HG03575 (cell line): ENCODE results near the gene CDK17.
A peak's percentile ranks its signal among the peaks of the same experiment; 100 is the strongest.
"Not testable (repeated sequence)": the region's sequence is repeated elsewhere in the genome, so short reads cannot be mapped to it uniquely, and the experiment has no call there.

Experiments
- ATAC-seq: cut with Tn5 transposase; IDR thresholded peaks from one replicate; pipeline ENCODE4 v1.9.1; 2021; ENCODE audit not compliant: unreplicated experiment, insufficient number of reproducible peaks, low FRiP score; ENCODE audit errors: extremely low read depth

Gene CDK17

DNA sequence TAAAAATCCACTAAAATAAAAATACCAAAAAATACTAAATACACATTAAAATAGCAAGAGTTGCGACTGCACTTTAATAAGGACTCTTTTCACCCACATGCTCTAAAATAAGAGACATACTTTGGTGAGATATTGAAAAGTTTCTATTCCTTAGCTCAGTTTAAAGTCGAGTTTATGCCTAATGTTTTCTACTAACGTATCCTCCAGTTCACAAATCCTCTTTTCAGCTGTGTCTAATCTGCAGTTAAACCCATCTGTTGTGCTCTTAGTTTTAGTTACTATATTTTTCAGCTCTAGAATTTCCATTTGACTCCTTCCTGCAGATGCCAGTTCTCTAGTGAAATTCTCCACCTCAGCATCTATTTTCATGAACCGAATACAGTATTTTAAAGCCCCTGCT lies 63.8 kb downstream of the CDK17 start:
- no peak for ATAC-seq

DNA sequence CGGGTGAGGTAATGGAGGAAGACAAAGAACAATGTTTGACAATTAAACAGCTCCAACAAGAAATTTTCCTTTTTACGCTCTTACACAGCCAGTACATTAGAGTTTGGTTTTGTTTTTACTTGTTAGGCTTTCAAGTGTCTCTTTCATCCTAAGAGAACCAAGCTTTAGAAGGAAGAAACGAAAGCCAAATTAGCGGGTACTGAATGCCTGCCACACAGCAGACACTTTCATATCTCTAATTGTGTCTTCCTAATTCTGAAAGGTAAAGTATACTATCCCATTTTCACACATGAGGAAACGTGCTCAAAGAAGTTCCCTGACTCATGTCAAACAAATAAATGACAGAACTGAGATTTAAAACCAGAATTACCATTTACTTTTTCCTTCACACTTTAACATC lies 65.0 kb downstream of the CDK17 start:
- peak; percentile 60 for ATAC-seq

DNA sequence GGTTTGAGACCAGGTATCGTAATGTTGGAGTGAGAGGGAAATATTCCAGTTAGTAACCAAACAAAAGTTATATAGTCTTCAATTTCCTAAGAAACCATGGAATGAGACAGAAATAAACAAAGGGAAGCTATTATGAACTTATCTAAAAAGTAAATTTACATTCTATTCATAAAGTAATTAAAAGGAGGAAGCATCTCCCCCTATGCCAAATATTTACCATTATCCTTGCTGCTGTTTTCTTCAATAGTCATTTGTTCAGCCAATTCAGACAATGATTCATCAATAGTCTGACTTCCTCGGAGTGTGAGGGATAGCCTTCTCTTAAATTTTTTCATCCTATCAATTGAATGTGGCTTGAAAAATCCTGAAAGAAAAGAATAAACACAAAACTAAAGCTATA lies 65.7 kb downstream of the CDK17 start:
- ATAC-seq, result no peak

DNA sequence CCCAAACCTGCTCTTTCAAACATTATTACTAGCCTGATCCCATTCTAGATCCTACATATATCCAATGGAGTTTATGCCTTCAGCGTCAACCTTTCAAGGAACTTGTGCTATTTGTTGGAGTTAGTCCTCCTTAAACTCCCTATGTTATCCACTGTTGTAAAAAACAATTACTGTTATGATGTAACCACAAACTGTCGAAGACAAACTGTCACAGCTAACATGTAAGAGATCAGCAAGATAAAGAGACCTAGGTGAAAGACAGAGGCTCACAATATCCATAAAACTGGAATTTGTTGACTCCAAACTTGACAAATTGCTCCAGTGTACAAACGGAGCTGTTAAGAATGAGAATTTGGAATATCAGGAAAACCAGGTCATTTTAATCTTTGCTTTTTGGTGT lies 70.7 kb downstream of the CDK17 start:
- ATAC-seq, result no peak

DNA sequence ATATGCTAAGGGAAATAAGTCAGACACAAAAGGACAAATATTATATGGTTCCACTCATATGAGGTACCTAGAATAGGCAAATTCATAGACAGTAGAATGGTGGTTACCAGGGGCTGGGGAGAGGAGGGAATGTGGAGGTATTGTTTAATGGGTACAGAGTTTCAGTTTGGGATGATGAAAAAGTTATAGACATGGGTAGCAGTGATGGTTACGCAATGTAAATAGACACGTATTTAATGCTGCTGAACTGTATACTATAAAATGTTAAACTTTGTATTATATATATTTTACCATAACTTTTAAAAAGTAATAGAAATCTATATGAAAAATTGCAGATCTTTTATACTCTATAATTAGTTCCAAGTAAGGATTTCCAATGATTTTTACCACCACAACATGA lies 71.2 kb downstream of the CDK17 start:
- no peak for ATAC-seq

DNA sequence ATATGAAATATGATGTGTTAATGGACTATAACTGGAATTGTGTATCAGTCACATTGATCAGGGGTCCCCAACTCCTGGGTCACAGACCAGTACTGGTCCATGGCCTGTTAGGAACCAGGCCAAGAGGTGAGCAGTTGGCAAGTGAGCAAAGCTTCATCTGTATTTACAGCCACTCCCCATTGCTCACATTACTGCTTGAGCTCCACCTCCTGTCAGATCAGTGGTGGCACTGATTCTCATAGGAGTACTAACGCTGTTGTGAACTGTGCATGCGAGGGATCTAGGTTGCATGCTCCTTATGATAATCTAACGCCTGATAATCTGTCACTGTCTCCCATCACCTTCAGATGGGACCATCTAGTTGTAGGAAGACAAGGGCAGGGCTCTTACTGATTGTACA lies 72.3 kb downstream of the CDK17 start:
- ATAC-seq, result no peak

DNA sequence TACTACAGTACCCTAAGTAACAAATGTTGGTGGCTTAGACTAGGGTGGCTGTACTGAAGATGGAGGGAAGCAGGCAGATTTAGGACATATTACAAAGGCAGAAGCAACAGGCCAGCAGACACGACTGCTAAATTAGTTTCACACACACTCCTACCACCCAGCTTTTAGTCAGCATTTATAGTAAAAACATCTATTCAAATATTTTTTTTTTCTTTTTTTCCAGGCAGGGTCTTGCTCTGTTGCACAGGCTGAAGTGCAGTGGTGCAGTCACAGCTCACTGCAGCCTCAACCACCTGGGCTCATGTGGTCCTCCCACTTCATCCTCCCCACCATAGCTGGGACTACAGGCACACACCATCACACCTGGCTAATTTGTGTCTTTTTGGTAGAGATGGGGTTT lies 72.9 kb downstream of the CDK17 start:
- peak; percentile 71 for ATAC-seq

DNA sequence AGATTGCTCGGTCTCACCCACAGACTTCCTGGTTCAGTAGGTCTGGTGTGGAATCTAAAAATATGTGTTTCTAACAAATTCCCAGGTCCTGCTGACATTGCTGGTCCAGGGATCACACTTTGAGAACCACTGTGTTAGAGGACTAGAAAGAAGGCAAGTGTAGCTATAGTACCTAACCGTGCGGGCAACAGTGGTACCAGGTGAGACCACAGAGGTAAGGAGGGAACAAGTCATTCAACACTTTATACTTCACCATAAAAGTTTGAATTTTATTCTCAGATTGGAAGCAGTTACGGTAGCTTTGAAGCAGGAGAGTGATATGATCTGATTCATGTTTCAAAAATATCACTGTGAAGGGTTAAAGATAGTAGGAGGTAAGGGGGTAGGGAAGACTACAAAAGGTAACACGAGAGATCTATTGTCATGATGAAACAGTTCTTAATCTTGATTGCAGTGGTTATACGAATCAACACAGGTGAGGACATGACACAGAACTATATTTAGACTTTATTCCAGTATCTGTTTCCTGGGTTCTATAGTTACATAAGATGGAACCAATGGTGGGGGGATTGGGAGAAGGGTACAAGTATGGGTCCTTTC lies 73.5 kb downstream of the CDK17 start:
- no peak for ATAC-seq

DNA sequence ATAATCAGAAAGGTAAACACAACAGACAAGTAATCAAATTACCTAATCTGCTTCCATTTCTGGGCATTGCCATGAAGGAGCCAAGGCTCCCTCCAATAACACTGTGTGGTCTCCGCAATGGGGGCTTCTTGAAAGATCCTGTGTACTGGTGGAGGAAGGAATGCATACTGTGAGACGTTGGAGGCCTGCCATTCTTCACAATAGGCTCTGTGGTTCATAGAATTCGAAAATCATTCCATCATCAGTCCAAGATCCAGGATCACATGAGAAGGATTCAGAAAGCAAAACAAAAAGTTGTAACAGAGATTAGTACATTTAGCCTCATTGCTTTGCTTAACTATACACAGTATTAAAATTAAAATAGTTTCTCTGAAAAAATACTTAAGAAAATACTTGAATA lies 76.3 kb downstream of the CDK17 start:
- ATAC-seq, result no peak

DNA sequence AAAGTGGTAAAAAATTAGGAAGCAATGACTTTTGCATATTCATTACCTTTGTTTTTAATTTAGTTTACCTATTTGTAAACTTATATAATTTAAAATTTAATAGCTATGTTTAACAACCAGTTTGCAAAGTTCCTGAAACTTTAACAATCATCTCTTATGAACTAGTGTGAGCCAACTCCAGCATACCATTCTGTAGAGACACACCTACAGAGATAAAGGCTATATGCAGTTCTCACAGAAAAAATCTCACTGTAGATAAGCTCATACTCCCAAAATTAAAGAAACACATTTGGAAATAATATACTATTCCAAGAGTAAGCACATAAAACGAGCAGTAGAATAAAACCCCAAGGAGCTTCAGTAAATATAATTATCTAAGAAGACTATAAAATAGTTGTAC lies 77.5 kb downstream of the CDK17 start:
- ATAC-seq, result no peak

DNA sequence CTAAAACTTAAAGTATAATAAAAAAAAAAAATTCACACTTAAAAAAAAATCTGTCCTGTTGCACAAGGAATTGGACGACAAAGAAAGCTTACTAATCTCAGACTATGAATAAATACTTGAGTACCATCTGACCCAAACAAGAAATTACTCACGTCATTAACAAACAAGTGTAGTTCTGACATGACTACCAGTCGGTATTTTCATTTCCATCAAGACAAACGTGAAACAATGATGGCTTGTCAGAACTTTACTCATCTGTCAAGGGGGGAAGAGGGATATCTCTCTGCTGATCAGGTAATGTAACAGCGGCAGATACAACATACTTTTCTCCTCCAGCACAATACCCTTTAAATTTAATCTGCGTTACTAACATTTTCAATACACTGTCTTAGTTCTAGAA lies 78.3 kb downstream of the CDK17 start:
- no peak for ATAC-seq

DNA sequence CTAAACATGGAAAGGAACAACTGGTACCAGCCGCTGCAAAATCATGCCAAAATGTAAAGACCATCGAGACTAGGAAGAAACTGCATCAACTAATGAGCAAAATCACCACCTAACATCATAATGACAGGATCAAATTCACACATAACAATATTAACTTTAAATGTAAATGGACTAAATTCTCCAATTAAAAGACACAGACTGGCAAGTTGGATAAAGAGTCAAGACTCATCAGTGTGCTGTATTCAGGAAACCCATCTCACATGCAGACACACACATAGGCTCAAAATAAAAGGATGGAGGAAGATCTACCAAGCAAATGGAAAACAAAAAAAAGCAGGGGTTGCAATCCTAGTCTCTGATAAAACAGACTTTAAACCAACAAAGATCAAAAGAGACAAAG lies 82.4 kb downstream of the CDK17 start:
- not testable (repeated sequence) for ATAC-seq

DNA sequence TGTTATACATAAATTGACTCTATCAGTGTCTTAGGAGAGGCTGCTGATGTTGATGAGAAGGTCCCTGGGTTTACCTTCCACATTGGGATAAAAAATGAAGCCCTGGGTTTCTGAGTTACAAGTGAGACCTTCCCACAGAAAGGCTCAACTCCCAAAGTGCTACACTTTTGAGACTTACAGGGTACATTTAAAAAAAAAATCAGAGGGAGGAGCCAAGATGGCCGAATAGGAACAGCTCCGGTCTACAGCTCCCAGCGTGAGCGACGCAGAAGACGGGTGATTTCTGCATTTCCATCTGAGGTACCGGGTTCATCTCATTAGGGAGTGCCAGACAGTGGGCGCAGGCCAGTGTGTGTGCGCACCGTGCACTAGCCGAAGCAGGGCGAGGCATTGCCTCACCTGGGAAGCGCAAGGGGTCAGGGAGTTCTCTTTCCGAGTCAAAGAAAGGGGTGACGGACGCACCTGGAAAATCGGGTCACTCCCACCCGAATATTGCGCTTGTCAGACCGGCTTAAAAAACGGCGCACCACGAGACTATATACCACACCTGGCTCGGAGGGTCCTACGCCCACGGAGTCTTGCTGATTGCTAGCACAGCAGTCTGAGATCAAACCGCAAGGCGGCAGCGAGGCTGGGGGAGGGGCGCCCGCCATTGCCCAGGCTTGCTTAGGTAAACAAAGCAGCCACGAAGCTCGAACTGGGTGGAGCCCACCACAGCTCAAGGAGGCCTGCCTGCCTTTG lies 84.3 kb downstream of the CDK17 start:
- ATAC-seq, result not testable (repeated sequence)

DNA sequence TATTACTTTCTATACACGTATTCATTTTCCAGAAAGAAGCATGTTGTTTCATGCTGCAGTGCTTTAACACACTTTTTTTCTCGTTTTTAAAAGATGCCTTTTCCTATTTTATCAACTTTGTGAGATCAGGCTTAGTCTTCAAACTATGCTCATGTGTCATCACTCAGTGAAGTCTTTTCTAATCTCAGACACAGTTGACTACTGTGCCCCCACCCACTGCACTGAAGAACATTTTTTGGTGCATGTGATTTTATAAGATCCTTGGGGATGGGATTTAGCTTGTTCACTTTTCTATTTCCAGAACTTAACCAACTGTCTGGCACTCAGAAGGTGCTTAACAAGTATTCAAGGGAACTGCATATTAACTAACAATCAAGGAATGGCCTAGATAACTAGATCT lies 85.5 kb downstream of the CDK17 start:
- no peak for ATAC-seq

DNA sequence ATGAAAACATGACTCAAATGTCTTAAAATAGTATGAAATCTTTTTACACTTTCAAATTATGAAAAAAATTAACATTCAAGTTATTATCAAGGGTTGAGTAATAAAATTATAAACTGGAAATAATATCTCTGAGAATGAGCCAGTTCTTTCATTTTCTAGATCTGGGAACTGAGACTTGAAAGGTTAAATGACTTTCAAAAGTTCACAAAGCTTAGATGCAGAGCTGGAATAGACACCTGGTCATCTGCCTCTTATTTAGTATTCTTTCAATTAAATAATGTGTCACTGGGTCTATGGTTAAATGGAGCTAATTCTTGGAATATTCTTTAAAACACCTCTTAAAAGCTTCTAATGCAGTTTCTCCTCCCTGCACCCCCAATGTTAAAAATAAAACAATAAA lies 86.6 kb downstream of the CDK17 start:
- ATAC-seq, result no peak

DNA sequence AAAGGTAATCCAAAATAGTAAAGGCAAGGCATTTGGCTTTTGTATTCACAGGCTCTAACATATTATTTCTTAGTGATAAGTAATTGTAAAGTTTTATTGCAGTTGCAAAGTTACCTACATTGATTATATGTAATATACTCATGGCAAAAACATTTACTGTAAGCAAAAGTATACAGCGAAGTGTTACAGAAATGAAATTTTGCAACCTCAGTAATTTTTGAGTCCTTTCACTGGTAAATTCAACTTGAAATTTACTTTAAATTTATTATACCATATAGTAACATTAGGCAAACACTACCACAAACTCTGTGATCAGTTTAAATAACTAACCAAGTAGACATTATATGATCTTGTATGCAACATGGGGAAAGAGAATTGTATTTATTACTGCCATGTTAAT lies 89.0 kb downstream of the CDK17 start:
- no peak for ATAC-seq

DNA sequence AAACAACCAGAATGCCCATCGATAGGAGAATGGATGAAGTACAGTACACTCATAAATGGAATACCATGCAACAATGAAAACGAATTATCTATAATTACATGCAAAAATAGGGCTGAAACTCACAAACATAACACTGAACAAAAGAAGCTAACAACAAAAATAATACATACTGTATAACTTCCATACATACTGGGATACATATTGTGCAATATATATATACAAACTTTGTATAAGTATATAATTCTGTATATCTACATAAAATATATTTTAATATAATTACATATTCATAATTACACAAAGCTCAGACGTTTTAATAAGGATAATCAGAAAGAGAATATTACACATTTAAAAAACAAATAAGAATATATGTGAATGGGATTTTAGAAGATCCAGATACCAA lies 90.2 kb downstream of the CDK17 start:
- no peak for ATAC-seq

DNA sequence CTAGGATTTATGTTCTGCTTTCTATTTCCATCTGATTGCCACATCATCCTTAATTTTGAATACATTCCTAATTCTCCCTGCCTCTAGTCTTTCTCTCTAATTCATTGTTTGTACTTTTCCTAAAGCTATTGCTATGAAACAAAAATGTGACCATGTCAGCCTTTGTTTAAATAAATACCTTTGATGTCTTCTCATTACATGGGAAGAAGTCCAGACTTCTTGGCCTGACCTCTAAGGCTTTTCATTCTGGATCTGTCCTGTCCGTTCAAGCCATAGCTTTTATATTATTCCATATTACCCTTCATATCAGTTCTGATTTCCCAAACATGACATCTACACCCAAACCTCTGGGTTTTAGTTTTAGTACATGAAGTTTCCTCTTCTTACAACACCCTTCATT lies 91.4 kb downstream of the CDK17 start:
- no peak for ATAC-seq

DNA sequence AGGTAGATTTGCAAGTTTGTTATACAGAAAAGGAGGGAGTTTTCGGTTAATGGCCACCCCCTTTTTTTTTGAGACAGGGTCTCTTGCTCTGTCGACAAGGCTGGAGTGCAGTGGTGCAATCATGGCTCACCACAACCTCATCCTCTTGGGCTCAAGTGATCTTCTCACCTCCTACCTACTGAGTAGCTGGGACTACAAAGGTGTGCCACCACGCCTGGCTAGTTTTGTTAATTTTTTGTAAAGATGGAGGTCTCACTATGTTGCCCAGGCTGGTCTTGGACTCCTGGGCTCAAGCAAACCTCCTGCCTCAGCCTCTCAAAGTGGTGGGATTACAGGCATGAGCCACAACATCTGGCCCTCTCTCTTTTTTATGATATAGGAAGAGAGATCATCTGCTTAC lies 94.6 kb downstream of the CDK17 start:
- no peak for ATAC-seq

DNA sequence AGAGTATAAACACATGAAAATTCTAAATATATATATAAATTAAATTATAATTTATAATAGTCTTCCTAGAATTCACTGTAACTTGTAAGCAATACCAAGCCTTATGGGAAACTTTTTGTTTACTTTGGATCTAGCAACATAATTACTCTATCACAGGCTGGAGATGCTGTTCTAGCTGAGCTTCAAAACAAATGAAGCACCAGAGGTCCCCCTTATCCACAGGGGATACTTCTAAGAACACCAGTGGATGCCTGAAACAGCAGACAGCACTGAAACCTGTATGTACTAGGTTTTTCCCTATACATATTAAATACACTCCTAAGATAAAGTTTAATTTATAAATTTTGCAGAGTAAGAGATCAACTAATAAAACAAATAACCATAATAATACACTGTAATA lies 96.6 kb downstream of the CDK17 start:
- no peak for ATAC-seq

DNA sequence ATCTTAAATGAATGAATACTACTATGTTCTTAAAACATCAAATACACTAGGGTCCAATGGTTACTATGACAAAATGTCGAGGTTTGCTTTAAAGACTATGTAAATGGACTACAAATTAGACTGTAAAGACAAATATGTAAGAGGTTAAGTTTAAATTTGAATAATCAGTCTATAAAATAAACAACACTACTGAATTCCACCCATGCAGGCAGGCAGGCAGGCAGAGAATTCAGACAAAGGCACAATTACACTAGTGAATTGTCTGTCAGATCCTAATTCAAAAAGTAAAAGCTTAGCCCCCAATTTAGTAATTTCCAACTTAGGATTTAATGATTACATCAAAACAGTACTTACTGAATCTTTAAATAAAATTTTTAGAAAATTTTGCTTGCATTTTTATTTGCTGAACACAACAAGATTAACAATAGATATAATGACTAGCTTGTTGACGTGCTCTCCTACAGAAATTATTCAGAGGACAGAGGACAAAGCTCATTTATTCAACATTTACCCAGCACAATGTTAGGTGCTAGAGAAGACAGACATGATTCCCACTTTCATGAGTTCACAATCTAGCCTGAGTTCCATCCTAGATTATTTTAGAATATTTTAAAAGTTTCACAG lies 97.4 kb downstream of the CDK17 start:
- ATAC-seq, result no peak
